HG02870 (cell line): ENCODE results near the gene PYCARD.
"Not testable (repeated sequence)": the region's sequence is repeated elsewhere in the genome, so short reads cannot be mapped to it uniquely, and the experiment has no call there.

ENCODE experiments used
- ATAC-seq: cut with Tn5 transposase; IDR thresholded peaks from one replicate; pipeline ENCODE4 v1.9.1; 2021; ENCODE audit warnings: mild to moderate bottlenecking, moderate library complexity; ENCODE audit not compliant: unreplicated experiment

PYCARD gene

GRCh38 chr16:31215287-31216162 lies 13.0 kb upstream of the PYCARD start:
- no peak for ATAC-seq

GRCh38 chr16:31214708-31215286 lies 12.2 kb upstream of the PYCARD start:
- ATAC-seq, result no peak

- ATAC-seq, result no peak
Measured at GRCh38 chr16:31213877-31214707, 11.5 kb upstream of the PYCARD start, which contains the start of gene TRIM72. TRIM72 (plus strand) TSS chr16:31214119; CDS start chr16:31214739, 620 bp downstream.

- ATAC-seq, result no peak
Measured at GRCh38 chr16:31213342-31213741, 10.8 kb upstream of the PYCARD start.

GRCh38 chr16:31206776-31207175 lies 4.2 kb upstream of the PYCARD start:
- ATAC-seq, result no peak

GRCh38 chr16:31204871-31205666 lies 2.5 kb upstream of the PYCARD start:
- ATAC-seq, result no peak

GRCh38 chr16:31201582-31202413 lies 762 bp downstream of the PYCARD start:
- ATAC-seq, result peak; percentile 38

GRCh38 chr16:31200821-31201568 lies 1.6 kb downstream of the PYCARD start:
- ATAC-seq, result no peak

GRCh38 chr16:31200111-31200510 lies 2.4 kb downstream of the PYCARD start:
- ATAC-seq, result not testable (repeated sequence)

- ATAC-seq, result no peak
Measured at GRCh38 chr16:31199430-31200041, 3.0 kb downstream of the PYCARD start.

- no peak for ATAC-seq
Measured at GRCh38 chr16:31198207-31198882, 4.2 kb downstream of the PYCARD start.

- no peak for ATAC-seq
Measured at GRCh38 chr16:31196324-31197088, 6.1 kb downstream of the PYCARD start.

- ATAC-seq, result not testable (repeated sequence)
Measured at GRCh38 chr16:31195861-31196260, 6.7 kb downstream of the PYCARD start.

- ATAC-seq, result no peak
Measured at GRCh38 chr16:31194898-31195297, 7.7 kb downstream of the PYCARD start.

- no peak for ATAC-seq
Measured at GRCh38 chr16:31193874-31194273, 8.7 kb downstream of the PYCARD start.

- ATAC-seq, result no peak
Measured at GRCh38 chr16:31192856-31193642, 9.5 kb downstream of the PYCARD start.
